NCI-H2196 (cell line): Measurements from ENCODE around the gene SDR9C7.
"Not testable (repeated sequence)": the region's sequence is repeated elsewhere in the genome, so short reads cannot be mapped to it uniquely, and the experiment has no call there.

Source experiments
- DNase-seq: peaks from one replicate; lab custom pipeline; 2025; ENCODE audit not compliant: unreplicated experiment; lab: John Stamatoyannopoulos, UW

SDR9C7 gene

DNA sequence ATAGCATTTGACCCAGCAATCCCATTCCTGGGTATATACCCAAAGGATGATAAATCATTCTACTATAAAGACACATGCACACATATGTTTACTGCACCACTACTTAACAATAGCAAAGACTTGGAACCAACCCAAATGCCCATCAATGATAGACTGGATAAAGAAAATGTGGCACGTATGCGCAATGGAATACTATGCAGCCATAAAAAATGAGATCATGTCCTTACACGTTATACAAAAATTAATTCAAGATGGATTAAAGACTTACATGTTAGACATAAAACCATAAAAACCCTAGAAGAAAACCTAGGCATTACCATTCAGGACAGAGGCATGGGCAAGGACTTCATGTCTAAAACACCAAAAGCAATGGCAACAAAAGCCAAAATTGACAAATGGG, 16.1 kb downstream of the SDR9C7 start:
- DNase-seq: not testable (repeated sequence)

DNA sequence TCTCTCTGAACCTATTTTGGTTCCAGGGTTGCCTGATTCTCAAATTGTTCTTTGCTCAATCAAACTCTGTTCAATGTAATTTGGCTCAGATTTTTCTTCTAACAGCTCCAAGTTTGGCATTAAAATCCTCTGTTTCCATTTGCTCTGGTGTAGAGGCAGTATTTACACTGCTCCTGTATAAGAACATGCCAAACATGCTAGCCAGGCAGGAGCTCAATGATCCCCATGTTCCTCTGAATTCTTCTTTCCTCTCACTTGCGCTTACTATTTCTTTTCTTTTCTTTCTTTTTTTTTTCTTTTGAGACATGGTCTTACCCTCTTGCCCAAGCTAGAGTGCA, 17.2 kb downstream of the SDR9C7 start:
- DNase-seq: no peak

DNA sequence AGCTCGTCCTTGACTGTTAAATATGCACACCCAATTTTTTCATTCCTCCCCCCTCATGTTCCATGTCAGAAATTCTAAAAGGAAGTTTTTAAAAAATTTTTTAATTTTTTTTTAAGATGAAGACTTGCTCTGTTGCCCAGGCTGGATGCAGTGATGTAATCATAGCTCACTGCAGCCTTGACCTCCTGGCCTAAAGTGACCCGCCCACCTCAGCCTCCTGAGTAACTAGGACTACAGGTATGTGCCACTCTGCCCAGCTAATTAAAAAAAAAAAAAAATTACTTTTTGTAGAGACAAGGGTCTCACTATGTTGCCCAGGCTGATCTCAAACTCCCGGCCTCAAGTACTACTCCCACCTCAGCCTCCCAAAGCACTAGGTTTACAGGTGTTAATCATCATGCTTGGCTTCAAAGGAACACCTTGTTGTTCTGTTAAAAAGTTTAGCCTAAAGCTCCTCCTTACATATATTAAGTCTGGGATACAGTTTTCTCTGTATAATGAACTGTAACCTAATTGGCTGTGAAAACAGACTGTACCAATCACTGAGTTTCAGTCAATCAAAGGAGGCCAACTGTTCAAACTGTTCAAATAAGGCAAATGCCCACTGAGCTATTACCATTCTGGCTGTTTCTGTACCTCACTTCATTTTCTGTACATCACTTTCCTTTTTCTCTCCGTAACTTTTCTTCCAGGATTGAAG, 17.8 kb downstream of the SDR9C7 start:
- DNase-seq: no peak

DNA sequence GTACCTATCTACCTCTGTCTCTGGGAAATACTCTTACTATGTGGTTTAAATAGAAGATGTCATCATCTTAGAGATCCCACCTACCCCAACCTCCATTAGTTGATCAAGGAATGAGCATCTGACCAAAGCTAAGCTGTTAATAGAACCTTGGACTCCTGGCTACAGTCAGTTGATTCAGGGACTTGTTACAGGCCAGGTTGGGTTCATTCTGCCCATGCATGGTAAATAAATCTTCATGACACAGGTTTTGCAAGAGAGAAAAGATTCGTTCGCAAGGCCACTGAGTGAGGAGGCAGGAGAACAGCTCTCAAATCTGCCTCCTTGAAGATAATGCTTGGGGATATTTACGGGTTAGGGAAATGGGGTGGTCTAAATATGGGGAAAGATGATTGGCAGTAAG, 19.5 kb downstream of the SDR9C7 start:
- DNase-seq: no peak

DNA sequence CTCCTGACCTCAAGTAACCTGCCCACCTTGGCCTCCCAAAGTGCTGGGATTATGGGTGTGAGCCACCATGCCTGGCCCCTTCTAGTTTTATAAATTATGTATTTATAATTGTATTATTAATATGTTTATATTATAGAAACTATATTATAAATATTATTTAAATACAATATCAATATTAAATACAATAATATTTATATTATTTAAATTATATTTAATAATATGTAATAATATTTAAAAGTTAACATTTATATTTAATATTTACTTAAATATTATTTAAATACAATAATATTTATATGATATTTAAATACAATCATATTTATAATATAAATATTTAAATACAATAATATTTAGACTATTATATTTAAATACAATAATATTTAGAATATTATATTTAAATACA, 20.0 kb downstream of the SDR9C7 start:
- no peak for DNase-seq

DNA sequence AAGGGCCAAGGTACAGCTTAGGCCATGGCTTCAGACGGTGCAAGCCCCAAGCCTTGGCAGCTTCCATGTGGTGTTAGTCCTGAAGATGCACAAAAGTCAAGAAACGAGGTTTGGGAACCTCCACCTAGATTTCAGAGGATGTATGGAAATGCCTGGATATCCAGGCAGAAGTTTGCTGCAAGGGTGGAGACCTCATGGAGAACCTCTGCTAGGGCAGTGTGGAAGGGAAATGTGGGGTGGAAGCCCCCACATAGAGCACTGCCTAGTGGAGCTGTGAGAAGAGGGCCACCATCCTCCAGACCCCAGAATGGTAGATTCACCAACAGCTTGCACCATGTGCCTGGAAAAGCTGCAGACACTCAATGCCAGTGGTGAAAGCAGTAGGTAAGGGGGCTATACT, 24.8 kb downstream of the SDR9C7 start:
- not testable (repeated sequence) for DNase-seq

DNA sequence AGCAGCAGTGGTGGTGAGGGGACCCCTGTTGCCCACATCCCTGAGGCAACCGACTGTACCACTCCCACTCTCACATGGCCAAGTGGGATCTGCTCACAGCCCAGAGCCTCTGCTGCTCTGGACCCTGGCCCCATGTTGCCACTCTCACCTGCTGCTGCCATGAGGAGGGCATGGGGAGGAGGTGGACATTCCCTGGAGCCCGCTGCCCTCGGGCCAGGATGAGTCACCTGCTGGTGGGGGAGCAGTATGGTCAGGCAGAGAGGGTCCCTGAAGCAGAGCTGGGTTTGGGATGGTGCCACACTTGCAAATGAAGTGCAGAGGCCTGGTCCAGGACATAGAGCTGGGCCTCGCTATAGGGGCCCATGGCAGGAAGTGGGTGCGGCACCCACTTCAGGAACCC, 26.1 kb downstream of the SDR9C7 start:
- DNase-seq: no peak

DNA sequence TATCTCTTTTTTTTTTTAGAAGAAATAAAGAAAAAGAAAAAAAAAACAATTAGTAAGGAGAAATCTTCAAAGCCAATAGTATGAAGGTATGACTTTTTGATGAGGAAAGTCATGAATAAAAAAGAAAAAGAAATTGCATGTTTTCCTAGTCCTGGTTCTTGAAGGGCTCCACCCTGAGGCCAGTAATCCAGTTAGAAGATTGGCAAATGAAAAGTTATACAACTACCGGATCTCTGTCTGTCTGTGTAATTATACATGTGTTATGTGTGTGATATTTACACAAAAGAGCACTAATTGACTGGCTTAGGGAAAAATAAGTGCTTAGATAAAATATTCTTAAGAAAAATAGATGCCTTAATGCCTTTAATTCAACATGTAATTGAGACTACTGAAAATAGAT, 28.4 kb downstream of the SDR9C7 start:
- DNase-seq: no peak

DNA sequence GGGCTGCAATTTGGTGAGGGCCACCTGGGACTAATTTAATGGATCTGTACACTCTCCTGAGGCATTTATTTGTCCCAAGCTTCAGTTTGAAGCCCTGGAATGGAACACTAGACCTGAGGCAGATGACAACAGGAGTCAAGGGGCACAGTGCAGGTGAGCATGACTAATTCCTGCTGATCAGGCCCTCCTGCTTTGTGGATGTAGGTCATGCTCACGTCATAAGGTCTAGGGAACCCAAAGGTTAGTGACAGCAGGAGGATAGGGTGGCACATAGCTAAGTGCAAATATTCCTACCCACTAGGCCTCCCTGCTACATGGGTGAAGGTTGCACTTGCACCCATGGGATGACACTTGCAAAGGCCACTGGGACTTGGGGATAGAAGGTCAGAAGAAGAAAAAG, 30.8 kb downstream of the SDR9C7 start:
- no peak for DNase-seq

DNA sequence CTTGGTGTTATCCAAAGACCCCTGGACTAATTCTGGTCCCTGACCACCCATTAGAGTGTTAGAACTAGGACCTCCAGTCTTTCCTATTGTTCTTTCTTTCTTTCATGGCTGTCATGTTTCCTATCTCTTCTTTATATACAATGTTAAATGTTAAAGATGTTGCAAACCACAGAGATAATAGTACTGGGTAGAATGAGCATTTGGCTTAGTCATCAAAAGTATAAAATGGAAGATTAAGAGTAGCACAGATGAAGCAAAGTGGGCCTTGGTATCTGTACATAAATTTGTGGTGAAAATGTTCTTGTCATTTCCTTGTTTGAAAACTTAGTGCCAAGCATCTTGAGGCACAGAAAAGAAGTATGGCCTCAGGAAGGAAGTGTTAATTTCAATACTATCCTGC, 32.9 kb downstream of the SDR9C7 start:
- not testable (repeated sequence) for DNase-seq

DNA sequence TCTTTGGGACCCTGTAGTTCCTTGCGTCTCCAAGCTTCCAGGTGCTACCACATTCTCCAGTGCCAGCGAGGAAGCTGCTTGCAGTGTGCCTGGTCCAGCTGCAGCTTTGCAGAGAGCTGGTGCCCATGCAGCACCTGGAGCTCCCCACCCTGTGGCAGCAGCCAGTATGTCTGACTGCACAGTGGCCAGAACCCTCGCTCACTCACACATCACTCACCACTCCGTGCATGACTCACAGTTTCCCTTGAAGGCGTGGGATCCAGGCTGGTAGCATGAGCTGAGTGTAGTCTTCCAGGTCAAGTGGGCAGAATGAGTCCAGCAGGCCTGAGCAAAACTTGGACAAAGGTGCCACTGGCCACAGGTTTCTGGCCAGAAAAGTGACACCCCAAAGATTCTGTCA, 33.6 kb downstream of the SDR9C7 start:
- DNase-seq: no peak

DNA sequence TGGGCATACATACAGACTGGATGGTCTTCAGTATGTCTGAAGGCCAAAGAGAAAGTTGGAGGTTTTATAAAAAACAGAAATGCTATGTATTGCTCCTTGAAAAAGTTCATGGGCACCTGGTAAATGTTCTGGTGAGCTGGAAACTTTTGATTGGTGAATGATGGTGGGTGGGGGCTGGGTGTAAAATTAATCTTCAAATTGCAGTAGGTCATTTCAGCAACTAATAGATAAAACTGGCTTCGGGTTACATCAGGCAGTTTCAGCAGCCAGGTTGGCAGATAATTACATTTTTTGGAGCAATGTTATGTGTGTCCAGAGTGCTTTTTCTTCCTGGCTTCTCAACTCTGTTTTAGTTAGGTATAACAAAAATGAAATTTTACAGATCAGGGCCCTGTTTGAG, 35.3 kb downstream of the SDR9C7 start:
- DNase-seq: no peak

DNA sequence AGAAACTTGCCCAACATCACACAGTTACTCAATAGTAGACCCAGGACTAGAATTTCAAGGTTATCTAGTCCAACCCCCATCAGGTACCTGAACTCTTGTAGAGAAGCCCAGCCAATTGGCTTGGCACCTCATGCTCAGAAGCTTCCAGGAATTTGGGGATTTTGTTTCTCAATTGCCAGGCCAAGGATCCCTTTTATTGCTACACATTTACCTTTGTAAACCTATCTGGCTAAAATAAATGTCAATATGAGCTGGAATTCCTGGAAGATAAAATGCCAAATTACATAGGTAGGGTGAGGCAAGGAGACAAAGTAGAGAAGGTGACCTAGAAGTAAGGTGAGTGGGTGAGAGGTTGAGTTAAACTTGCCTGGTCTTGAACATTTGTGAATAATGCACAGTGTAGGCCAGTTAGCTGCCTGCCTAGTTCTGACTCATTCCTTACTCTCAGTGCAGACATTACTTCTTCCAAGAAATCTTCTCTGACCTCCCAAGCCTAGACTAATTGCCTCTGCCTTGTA, 36.3 kb downstream of the SDR9C7 start:
- no peak for DNase-seq

DNA sequence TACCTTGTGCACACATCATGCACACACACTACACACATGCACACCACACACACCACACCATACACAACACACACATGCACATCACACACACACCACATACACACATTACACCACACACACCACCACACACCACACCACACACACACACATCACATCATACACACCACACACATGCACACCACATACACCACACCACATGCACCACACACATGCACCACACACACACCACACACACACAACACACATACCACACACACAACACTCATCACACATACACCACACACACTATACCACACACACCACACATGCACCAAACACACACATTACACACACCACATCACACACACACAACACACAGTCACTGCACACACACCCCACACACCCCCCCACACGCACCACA, 38.1 kb downstream of the SDR9C7 start:
- no peak for DNase-seq

DNA sequence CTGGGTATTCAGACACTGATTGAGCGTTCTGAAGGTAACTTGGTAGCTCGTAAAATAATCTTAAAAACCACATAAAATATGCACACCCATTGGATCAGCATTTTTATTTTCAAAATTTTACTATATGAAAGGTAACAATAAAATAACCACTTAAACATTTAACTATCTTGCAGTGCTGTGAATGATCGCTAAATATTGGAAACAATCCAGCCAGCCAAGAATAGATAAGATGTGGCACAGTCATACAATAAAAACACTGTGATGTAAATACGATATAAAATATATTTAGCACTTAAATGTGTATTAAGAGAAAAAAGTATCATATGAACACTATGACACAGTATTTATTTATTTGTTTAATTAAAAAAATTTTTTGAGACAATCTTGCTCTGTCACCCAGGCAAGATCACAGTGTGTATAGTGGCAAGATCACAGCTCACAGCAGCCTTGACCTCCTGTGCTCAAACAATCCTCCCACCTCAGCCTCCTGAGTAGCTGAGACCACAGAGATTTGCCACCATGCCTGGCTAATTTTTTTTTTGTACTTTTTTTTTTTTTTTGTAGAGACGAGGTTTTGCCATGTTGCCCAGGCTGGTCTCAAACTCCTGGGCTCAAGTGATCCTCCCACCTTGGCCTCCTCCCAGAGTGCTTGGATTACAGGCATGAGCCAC, 39.4 kb downstream of the SDR9C7 start:
- DNase-seq: no peak

DNA sequence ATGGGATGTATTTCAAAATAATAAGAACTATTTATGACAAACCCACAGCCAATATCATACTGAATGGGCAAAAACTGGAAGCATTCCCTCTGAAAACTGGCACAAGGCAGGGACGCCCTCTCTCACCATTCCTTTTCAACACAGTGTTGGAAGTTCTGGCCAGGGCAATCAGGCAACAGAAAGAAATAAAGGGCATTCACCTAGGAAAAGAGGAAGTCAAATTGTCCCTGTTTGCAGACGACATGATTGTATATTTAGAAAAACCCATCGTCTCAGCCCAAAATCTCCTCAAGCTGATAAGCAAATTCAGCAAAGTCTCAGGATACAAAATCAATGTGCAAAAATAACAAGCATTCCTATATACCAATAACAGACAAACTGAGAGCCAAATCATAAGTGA, 42.3 kb downstream of the SDR9C7 start:
- not testable (repeated sequence) for DNase-seq

DNA sequence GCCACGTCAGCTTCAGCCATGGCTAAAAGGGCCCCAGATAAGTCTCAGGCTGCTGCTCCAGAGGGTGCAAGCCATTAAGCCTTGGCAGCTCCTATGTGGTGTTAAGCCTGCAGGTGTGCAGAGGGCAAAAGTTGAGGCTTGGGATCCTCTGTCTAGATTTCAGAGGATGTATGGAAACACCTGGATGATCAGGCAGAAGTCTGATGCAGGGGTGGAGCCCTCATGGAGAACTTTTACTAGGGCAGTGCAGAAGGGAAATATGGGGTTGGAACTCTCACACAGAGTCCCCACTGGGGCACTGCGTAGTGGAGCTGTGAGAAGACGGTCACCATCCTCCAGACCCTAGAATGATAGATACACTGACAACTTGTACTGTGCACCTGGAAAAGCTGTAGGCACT, 47.9 kb downstream of the SDR9C7 start:
- DNase-seq: no peak

DNA sequence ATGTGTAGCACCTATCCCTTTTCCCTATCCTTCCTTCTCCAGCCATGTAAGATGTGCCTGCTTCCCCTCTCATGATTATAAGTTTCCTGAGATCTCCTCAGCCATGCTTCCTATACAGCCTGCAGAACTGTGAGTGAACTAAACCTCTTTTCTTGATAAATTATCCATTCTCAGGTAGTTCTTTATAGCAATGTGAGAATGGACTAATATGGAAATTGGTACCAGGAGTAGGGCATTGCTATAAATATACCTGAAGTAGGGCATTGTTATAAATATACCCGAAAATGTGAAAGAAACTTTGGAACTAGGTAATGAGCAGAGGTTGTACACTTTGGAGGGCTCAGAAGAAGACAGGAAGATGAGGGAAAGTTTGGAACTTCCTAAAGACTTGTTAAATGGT, 48.9 kb downstream of the SDR9C7 start:
- DNase-seq: no peak

DNA sequence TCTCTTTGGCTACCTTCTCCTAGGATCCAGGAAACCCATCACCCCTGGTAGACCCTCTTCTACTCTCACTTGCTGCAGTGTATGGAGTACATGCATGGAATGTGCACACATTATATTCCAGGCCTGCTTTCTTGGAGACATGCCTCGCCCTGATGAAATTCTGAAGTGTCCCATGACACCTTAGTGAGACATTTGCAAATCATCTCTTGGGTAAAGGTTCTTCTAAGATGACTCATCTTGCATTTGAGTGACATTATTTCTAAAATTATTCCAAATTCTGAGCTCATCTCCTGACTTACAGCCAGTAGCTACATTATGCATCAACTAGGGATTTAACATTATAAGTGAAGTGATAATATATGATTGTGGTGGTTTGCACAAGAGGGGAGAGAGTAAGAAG, 49.8 kb downstream of the SDR9C7 start:
- DNase-seq: no peak

DNA sequence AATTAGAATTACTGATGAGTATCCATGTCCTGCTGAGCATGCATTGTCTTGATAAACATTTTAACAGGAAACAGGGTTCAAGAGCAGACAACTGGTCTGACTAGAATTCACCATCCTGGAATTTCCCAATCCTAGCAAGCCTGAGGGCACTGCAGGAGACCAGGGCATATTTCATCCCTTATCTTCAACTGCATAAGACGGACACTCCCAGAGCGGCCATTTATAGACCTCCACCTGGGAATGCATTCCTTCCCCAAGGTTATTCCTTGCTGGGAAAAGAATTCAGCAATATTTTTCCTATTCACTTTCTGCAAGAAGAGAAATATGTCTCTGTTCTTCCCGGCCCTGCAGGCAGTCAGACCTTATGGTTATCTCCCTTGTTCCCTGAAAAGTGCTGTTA, 51.8 kb downstream of the SDR9C7 start:
- DNase-seq: not testable (repeated sequence)

DNA sequence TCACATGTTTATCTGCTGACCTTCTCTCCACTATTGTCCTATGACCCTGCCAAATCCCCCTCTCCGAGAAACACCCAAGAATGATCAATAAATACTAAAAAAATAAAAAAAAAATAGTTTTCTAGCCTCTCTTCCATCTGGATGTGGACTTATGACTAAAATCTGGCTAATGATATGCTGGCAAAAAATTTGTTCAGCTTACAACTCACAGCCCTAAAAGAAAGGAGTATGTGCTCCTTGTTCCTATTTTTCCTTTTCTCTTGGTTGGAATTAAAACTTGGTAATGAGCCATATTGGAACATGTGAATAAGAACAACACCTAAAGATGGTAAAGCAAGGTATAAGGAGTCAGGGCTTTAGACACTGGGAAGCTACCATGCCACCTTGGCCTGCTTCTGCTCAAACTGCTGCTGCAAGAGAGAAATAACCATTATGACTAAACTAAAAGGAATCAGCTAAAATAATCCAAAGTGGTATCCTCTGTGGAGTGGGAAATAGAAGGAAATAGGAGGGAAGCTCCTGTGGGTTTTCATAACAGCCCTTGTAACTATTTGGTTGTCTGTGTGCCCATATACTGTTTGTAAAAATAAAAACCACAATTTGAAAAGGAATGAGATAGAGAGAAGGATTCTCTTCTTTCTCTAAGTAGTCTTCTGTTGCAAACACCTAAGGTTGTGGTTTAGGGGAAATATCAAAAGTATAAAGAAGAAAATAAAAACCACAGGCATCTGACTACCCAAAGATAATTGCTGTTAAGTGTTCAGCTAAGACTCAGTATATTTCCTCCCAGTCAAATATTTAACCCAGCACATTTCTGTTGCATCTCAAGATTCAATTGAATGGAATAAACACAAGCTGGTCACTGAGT, 53.8 kb downstream of the SDR9C7 start:
- no peak for DNase-seq
